ENCODE results near the gene DOK3.
"Not testable (repeated sequence)": the region's sequence is repeated elsewhere in the genome, so short reads cannot be mapped to it uniquely, and the experiment has no call there.

DOK3 gene

GRCh38 chr5:177535125-177535524, 25.5 kb upstream of the DOK3 start:
- no peak overlapping the region for H3K4me3 ChIP-seq (ENCODE audit: extremely low read depth, insufficient read depth, low read length, poor library complexity, severe bottlenecking)
- WGBS, 2 experiments (ENCODE audit: insufficient coverage in 2 of 2) = 86 to 93% methylated on average over 5 of the region's 7 CpGs
- no peak overlapping the region for H3K27ac ChIP-seq (ENCODE audit: low read depth, low read length, severe bottlenecking)
- peaks cover 84% of the 10 kb centered on the region for H3K36me3 ChIP-seq (ENCODE audit: control insufficient read depth, insufficient read depth, low read length)
- H3K9me3 ChIP-seq (ENCODE audit: control insufficient read depth, low read length) = no peaks in the 10 kb centered on the region
- H3K4me1 ChIP-seq (ENCODE audit: control insufficient read depth, insufficient read depth, low read length, poor library complexity, severe bottlenecking) = peaks cover 14% of the 10 kb centered on the region

- H3K36me3 ChIP-seq (ENCODE audit: control insufficient read depth, insufficient read depth, low read length) = peaks cover 87% of the 10 kb centered on the region
- 89 to 100% methylated on average over 4 to 6 of the region's 7 CpGs for WGBS, 2 experiments (ENCODE audit: insufficient coverage in 2 of 2)
- not testable (repeated sequence) for H3K4me3 ChIP-seq (ENCODE audit: extremely low read depth, insufficient read depth, low read length, poor library complexity, severe bottlenecking); H3K9me3 ChIP-seq (ENCODE audit: control insufficient read depth, low read length); H3K27ac ChIP-seq (ENCODE audit: low read depth, low read length, severe bottlenecking)
- peaks cover 14% of the 10 kb centered on the region for H3K4me1 ChIP-seq (ENCODE audit: control insufficient read depth, insufficient read depth, low read length, poor library complexity, severe bottlenecking)
These were observed 24.8 kb upstream of the DOK3 start for GRCh38 chr5:177534433-177534832.

GRCh38 chr5:177531209-177531940, 21.7 kb upstream of the DOK3 start:
- no peaks in the 10 kb centered on the region for H3K4me1 ChIP-seq (ENCODE audit: control insufficient read depth, insufficient read depth, low read length, poor library complexity, severe bottlenecking)
- no peak overlapping the region for H3K27ac ChIP-seq (ENCODE audit: low read depth, low read length, severe bottlenecking)
- H3K4me3 ChIP-seq (ENCODE audit: extremely low read depth, insufficient read depth, low read length, poor library complexity, severe bottlenecking) = no peak overlapping the region
- no peaks in the 10 kb centered on the region for H3K9me3 ChIP-seq (ENCODE audit: control insufficient read depth, low read length)
- WGBS, 2 experiments (ENCODE audit: insufficient coverage in 2 of 2) = 95 to 96% methylated on average over 14 to 19 of the region's 27 CpGs
- peaks cover 84% of the 10 kb centered on the region for H3K36me3 ChIP-seq (ENCODE audit: control insufficient read depth, insufficient read depth, low read length)

- Histone ChIP-seq H3K4me1 (ENCODE audit: control insufficient read depth, insufficient read depth, low read length, poor library complexity, severe bottlenecking) (no peaks in the 10 kb centered on the region), H3K9me3 (ENCODE audit: control insufficient read depth, low read length) (no peaks in the 10 kb centered on the region), H3K36me3 (ENCODE audit: control insufficient read depth, insufficient read depth, low read length) (peaks cover 85% of the 10 kb centered on the region), H3K27ac (ENCODE audit: low read depth, low read length, severe bottlenecking) (no peak overlapping the region), H3K4me3 (ENCODE audit: extremely low read depth, insufficient read depth, low read length, poor library complexity, severe bottlenecking) (no peak overlapping the region)
- 87 to 88% methylated on average over 3 of the region's 3 CpGs for WGBS, 2 experiments (ENCODE audit: insufficient coverage in 2 of 2)
These were observed 21.0 kb upstream of the DOK3 start for GRCh38 chr5:177530638-177531037.

- Histone ChIP-seq H3K36me3 (ENCODE audit: control insufficient read depth, insufficient read depth, low read length) (peaks cover 91% of the 10 kb centered on the region), H3K4me1 (ENCODE audit: control insufficient read depth, insufficient read depth, low read length, poor library complexity, severe bottlenecking) (no peaks in the 10 kb centered on the region), H3K9me3 (ENCODE audit: control insufficient read depth, low read length) (no peaks in the 10 kb centered on the region), H3K27ac (ENCODE audit: low read depth, low read length, severe bottlenecking) (no peak overlapping the region), H3K4me3 (ENCODE audit: extremely low read depth, insufficient read depth, low read length, poor library complexity, severe bottlenecking) (no peak overlapping the region)
- WGBS, 2 experiments (ENCODE audit: insufficient coverage in 2 of 2) = 92 to 94% methylated on average over 11 to 12 of the region's 12 CpGs
These were observed 19.9 kb upstream of the DOK3 start for GRCh38 chr5:177529247-177530203.

DNA sequence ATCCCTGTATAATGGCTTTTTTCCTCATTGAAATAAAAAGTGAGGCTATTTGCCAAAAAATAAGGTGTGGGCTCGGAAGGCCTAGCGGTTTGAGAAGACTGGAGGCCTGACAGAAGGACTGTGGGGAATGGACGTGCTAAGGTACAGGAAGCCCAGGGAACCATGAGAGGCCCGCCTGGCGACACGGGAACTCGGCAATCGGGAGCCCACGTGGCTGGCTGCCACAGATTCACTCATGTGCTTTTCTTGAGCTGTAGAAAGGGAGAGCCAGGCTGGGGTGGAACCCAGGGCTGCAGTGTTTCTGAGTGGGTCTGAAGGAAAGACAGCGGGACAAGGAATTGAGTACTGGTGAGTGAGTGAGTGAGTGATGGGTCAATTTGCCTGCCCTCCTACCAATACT, 19.0 kb upstream of the DOK3 start:
- H3K9me3 ChIP-seq (ENCODE audit: control insufficient read depth, low read length) = no peaks in the 10 kb centered on the region
- no peak overlapping the region for H3K27ac ChIP-seq (ENCODE audit: low read depth, low read length, severe bottlenecking)
- H3K4me3 ChIP-seq (ENCODE audit: extremely low read depth, insufficient read depth, low read length, poor library complexity, severe bottlenecking) = no peak overlapping the region
- H3K4me1 ChIP-seq (ENCODE audit: control insufficient read depth, insufficient read depth, low read length, poor library complexity, severe bottlenecking) = no peaks in the 10 kb centered on the region
- WGBS, 2 experiments (ENCODE audit: insufficient coverage in 2 of 2) = 97 to 100% methylated on average over 9 to 10 of the region's 10 CpGs
- H3K36me3 ChIP-seq (ENCODE audit: control insufficient read depth, insufficient read depth, low read length) = peaks cover 95% of the 10 kb centered on the region

GRCh38 chr5:177527595-177527994, 18.0 kb upstream of the DOK3 start:
- Histone ChIP-seq H3K4me1 (ENCODE audit: control insufficient read depth, insufficient read depth, low read length, poor library complexity, severe bottlenecking) (no peaks in the 10 kb centered on the region), H3K9me3 (ENCODE audit: control insufficient read depth, low read length) (no peaks in the 10 kb centered on the region), H3K36me3 (ENCODE audit: control insufficient read depth, insufficient read depth, low read length) (peaks cover 93% of the 10 kb centered on the region), H3K4me3 (ENCODE audit: extremely low read depth, insufficient read depth, low read length, poor library complexity, severe bottlenecking) (no peak overlapping the region), H3K27ac (ENCODE audit: low read depth, low read length, severe bottlenecking) (no peak overlapping the region)
- WGBS, 2 experiments (ENCODE audit: insufficient coverage in 2 of 2) = 98 to 99% methylated on average over 6 to 7 of the region's 8 CpGs

DNA sequence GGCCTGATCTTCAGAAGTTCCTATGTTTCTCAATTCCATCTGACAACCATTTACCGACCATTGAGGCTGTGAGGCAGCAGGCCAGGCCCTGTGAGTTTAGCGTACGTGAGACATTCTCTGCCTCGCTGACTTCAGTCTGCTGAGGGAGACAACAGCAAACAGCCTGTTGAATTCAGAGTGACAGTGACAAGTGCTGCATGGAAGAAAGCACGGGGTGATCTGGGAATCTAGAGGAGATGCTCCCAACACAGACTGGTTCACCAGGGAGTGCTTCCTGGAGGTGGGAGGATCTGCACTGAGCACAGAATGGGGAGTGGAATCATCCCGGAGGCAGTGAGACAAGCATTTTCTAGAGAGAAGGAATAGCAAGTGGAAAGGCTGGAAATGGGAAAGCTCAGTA, 17.2 kb upstream of the DOK3 start:
- no peak overlapping the region for H3K27ac ChIP-seq (ENCODE audit: low read depth, low read length, severe bottlenecking)
- no peaks in the 10 kb centered on the region for H3K4me1 ChIP-seq (ENCODE audit: control insufficient read depth, insufficient read depth, low read length, poor library complexity, severe bottlenecking)
- 92 to 94% methylated on average over 6 of the region's 6 CpGs for WGBS, 2 experiments (ENCODE audit: insufficient coverage in 2 of 2)
- no peak overlapping the region for H3K4me3 ChIP-seq (ENCODE audit: extremely low read depth, insufficient read depth, low read length, poor library complexity, severe bottlenecking)
- no peaks in the 10 kb centered on the region for H3K9me3 ChIP-seq (ENCODE audit: control insufficient read depth, low read length)
- peaks cover 92% of the 10 kb centered on the region for H3K36me3 ChIP-seq (ENCODE audit: control insufficient read depth, insufficient read depth, low read length)

GRCh38 chr5:177526191-177526590, 16.6 kb upstream of the DOK3 start:
- H3K4me1 ChIP-seq (ENCODE audit: control insufficient read depth, insufficient read depth, low read length, poor library complexity, severe bottlenecking) = no peaks in the 10 kb centered on the region
- no peaks in the 10 kb centered on the region for H3K9me3 ChIP-seq (ENCODE audit: control insufficient read depth, low read length)
- no peak overlapping the region for H3K27ac ChIP-seq (ENCODE audit: low read depth, low read length, severe bottlenecking)
- 82 to 97% methylated on average over 2 to 3 of the region's 4 CpGs for WGBS, 2 experiments (ENCODE audit: insufficient coverage in 2 of 2)
- H3K36me3 ChIP-seq (ENCODE audit: control insufficient read depth, insufficient read depth, low read length) = peaks cover 92% of the 10 kb centered on the region
- H3K4me3 ChIP-seq (ENCODE audit: extremely low read depth, insufficient read depth, low read length, poor library complexity, severe bottlenecking) = no peak overlapping the region

DNA sequence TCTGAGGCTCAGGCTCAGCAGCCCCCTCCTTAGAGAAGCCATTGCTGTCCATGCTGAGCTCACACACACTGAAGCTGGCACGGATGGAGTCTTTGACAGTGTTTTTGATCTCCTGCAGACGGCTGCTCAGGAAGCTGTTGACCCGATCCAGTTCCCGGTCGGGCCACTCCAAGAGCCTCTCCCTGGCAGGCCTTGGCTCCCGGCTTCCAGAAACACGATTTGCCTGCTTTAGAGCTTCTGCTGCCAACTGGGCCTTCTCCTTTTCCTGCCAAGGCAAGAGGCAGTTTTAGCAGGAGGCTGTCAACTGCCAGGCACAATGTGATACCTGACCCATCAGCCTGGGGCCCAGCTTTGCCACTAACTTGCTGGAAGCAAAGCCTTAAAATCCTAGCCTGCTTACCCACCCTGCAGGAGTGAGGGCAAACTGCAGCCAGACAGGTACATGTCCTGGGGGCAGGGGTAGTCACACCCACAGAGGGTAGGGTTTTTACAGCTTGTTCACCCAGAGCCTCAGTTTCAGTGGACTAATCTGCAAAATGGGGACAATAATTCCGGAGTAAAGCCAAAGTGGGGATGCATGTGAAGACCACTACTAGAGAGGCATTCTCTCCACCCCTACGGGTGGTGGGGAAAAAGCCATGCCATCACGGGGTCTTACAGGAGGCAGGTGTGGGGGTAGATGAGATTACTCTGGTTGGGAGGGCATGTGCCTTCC, 15.5 kb upstream of the DOK3 start:
- H3K4me1 ChIP-seq (ENCODE audit: control insufficient read depth, insufficient read depth, low read length, poor library complexity, severe bottlenecking) = no peaks in the 10 kb centered on the region
- H3K36me3 ChIP-seq (ENCODE audit: control insufficient read depth, insufficient read depth, low read length) = peaks cover 92% of the 10 kb centered on the region
- H3K4me3 ChIP-seq (ENCODE audit: extremely low read depth, insufficient read depth, low read length, poor library complexity, severe bottlenecking) = no peak overlapping the region
- H3K27ac ChIP-seq (ENCODE audit: low read depth, low read length, severe bottlenecking) = no peak overlapping the region
- WGBS, 2 experiments (ENCODE audit: insufficient coverage in 2 of 2) = 97 to 100% methylated on average over 8 of the region's 10 CpGs
- no peaks in the 10 kb centered on the region for H3K9me3 ChIP-seq (ENCODE audit: control insufficient read depth, low read length)
